Activated naive CD4-positive, alpha-beta T cell treated with anti-CD3 and anti-CD28 coated beads, Interleukin-2, amount 10 ng/mL, durations not matched to agents 7 days and 5 days (primary cell): ENCODE results near the gene FBXL15.

Source experiments
- CTCF ChIA-PET: fragments of 350-600 bp; sonication (Branson Sonifier 250); formaldehyde crosslinking; loops from one replicate; lab custom pipeline; 2021; ENCODE audit warnings: antibody characterized with exemption; lab: Charles Lee
- DNase-seq: peaks from one replicate; pipeline ENCODE4 v3.0.0-alpha.2; 2020
- H3K27ac Mint-ChIP-seq: one replicate; pipeline ENCODE4 v1.8.0; 2021; ENCODE audit warnings: mild to moderate bottlenecking, moderate library complexity, mixed read lengths
- H3K27me3 Mint-ChIP-seq: one replicate; pipeline ENCODE4 v1.8.0; 2021; ENCODE audit warnings: mild to moderate bottlenecking, mixed read lengths
- H3K36me3 Mint-ChIP-seq: one replicate; pipeline ENCODE4 v1.8.0; 2021; ENCODE audit warnings: mixed read lengths
- H3K4me1 Mint-ChIP-seq: one replicate; pipeline ENCODE4 v1.8.0; 2021; ENCODE audit warnings: mixed read lengths
- H3K4me3 Mint-ChIP-seq: one replicate; pipeline ENCODE4 v1.8.0; 2021; ENCODE audit warnings: mild to moderate bottlenecking, moderate library complexity, mixed read lengths
- H3K9me3 Mint-ChIP-seq: one replicate; pipeline ENCODE4 v1.8.0; 2021; ENCODE audit warnings: mixed read lengths

Gene FBXL15

DNA sequence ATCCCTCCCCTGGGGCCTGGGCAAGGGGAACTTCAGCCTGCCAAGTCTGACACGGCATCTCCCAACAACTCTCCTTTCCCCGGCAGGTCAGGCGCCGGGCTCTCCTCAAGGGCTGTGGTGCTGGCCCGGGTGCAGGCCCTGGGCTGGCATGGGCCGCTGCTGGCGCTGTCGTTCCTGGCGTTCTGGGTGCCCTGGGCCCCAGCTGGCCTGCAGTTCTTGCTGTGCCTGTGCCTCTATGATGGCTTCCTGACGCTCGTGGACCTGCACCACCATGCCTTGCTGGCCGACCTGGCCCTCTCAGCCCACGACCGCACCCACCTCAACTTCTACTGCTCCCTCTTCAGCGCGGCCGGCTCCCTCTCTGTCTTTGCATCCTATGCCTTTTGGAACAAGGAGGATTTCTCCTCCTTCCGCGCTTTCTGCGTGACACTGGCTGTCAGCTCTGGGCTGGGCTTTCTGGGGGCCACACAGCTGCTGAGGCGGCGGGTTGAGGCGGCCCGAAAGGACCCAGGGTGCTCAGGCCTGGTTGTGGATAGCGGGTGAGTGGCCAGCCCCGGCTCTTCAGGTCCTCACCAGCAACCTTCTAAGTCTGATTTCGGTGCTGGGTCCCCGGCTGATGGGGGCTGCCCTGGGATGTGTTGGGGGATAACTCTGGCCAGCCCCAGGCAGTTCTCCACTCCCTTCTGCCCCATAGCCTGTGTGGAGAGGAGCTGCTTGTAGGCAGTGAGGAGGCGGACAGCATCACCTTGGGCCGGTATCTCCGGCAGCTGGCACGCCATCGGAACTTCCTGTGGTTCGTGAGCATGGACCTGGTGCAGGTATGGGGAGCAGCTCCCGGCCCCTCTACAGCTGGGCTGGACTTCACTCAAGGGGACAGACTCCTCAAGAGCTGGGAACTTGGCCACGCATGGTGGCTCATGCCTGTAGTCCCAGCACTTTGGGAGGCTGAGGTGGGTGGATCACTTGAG, 50.2 kb downstream of the FBXL15 start:
- H3K27ac Mint-ChIP-seq = no peak overlapping the region
- no peak for DNase-seq
- no peaks in the 10 kb centered on the region for H3K27me3 Mint-ChIP-seq
- CTCF ChIA-PET = interaction anchor here (0.7 kb wide), 1 partner anchor 8 kb away, joined by 3 read pairs; no protein-coding TSS in a partner anchor
- peaks cover 13% of the 10 kb centered on the region for H3K36me3 Mint-ChIP-seq
- peaks cover 21% of the 10 kb centered on the region for H3K4me1 Mint-ChIP-seq
- H3K9me3 Mint-ChIP-seq = no peaks in the 10 kb centered on the region
- no peak overlapping the region for H3K4me3 Mint-ChIP-seq
